Measurements from ENCODE around the gene MEGF9. TPM values are rescaled to one million over a fixed set of nuclear protein-coding genes. Genes with fewer than 3 reads are reported as not detected.

Gene MEGF9
- total and polyA plus RNA-seq, 2 of the 13 experiments (the other 11 are each of a cell fraction or from before 2014, with no cell fraction given): 3.1 to 3.3 TPM

GRCh38 chr9:120640380-120640779, 73.9 kb downstream of the MEGF9 start (continued):
- TF ChIP-seq MLX (CRISPR knock-in tag; IDR thresholded peaks at IDR 0.05): peak; percentile 86
- TF ChIP-seq GATAD2A (CRISPR knock-in tag; IDR thresholded peaks at IDR 0.05): peak; percentile 47; the same call in 1 of the 2 replicates
- no peak for TF ChIP-seq SMC3 (IDR thresholded peaks at IDR 0.05; ENCODE audit: low read length)
- 0 out of 2 replicates have a peak, but pooled peaks have one; percentile 10 for TF ChIP-seq ZBTB33 (CRISPR knock-in tag; IDR thresholded peaks at IDR 0.05)
- peak; percentile 85 for TF ChIP-seq HNF4A (CRISPR knock-in tag; IDR thresholded peaks at IDR 0.05)
- TF ChIP-seq ARID3A (IDR thresholded peaks at IDR 0.05; ENCODE audit: low read depth, low read length): peak; percentile 72; the same call in 1 of the 2 replicates
- TF ChIP-seq SALL1 (CRISPR knock-in tag; IDR thresholded peaks at IDR 0.05): peak; percentile 37; the same call in 1 of the 2 replicates
- peak; percentile 30; the same call in 1 of the 2 replicates for TF ChIP-seq MIXL1 (CRISPR knock-in tag; IDR thresholded peaks at IDR 0.05)
- TF ChIP-seq ZXDC (CRISPR knock-in tag; IDR thresholded peaks at IDR 0.05): no peak
- no peak for TF ChIP-seq FOXA1 (IDR thresholded peaks at IDR 0.05)
- TF ChIP-seq FOXA1 (CRISPR knock-in tag; IDR thresholded peaks at IDR 0.05): peak; percentile 34; the same call in 1 of the 2 replicates
- peak; percentile 84 for TF ChIP-seq ZNF652 (CRISPR knock-in tag; IDR thresholded peaks at IDR 0.05; ENCODE audit: borderline replicate concordance, low read depth)
- no peak for TF ChIP-seq HOMEZ (CRISPR knock-in tag; IDR thresholded peaks at IDR 0.05; ENCODE audit: low read depth)
- peak; percentile 77 for TF ChIP-seq CEBPG (CRISPR knock-in tag; IDR thresholded peaks at IDR 0.05)
- TF ChIP-seq NCOA2 (CRISPR knock-in tag; IDR thresholded peaks at IDR 0.05): peak; percentile 39; the same call in 1 of the 2 replicates
- peak; percentile 55; the same call in 1 of the 2 replicates for TF ChIP-seq KDM1A (CRISPR knock-in tag; IDR thresholded peaks at IDR 0.05)
- peak in 1 of 2 experiments; percentile 52; a peak in 1 of 4 replicates for TF ChIP-seq EP300 (IDR thresholded peaks at IDR 0.05; ENCODE audit: low read depth in 2 of 2, low read length in 2 of 2)
- TF ChIP-seq EP300 (CRISPR knock-in tag; IDR thresholded peaks at IDR 0.05; ENCODE audit: borderline replicate concordance): no peak
- 0 out of 2 replicates have a peak, but pooled peaks have one; percentile 38 for TF ChIP-seq ZMYM2 (CRISPR knock-in tag; IDR thresholded peaks at IDR 0.05)
- no peak for TF ChIP-seq SKIL (CRISPR knock-in tag; IDR thresholded peaks at IDR 0.05; ENCODE audit: borderline replicate concordance)
